HG03095 (cell line): ENCODE measurements around the gene RTN4IP1.
"Not testable (repeated sequence)": the region's sequence is repeated elsewhere in the genome, so short reads cannot be mapped to it uniquely, and the experiment has no call there.

Experiments used
- ATAC-seq: cut with Tn5 transposase; IDR thresholded peaks from one replicate; pipeline ENCODE4 v1.9.1; 2021; ENCODE audit warnings: moderate library complexity; ENCODE audit not compliant: unreplicated experiment

The RTN4IP1 gene

GRCh38 chr6:106548926-106549455, 80.3 kb downstream of the RTN4IP1 start:
- ATAC-seq = not testable (repeated sequence)

GRCh38 chr6:106547601-106548453, 81.5 kb downstream of the RTN4IP1 start:
- ATAC-seq = no peak

DNA sequence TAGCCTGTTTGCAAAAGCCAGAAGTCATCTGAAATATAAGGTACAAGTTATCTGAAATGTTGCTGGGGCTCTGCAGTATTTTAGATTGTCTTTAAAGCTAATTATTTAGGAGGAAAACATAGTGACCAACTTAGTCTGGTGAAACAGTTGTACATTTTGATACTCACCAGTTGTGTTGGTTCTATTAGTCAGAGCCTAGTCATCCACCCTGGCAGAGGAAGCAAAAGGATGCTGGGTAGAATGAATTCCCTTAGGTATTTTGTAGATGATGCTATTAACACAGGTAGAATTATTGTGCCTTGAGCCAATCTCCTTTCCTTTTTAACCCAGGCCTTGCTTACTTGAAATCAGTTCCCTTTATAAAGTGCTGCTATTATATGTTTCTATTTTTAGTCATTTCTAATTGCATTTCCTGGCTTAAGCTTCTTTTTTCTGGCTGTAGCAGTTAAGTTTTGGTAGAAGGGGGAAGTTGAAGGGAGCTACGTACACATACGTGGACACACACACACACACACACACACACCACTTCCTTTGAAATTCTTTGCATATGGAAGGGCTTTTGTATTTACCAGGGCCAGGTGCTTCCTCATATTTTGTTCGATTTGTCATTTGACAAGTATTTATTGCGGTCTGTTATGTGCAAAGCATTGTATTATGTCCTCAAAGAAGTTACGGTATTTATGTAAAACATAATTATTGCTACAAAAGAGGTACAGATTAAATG, 82.4 kb downstream of the RTN4IP1 start:
- ATAC-seq = no peak

- no peak for ATAC-seq
These were observed 83.0 kb downstream of the RTN4IP1 start for GRCh38 chr6:106546261-106546690.

- ATAC-seq = no peak
These were observed 88.4 kb downstream of the RTN4IP1 start for GRCh38 chr6:106540907-106541306.

DNA sequence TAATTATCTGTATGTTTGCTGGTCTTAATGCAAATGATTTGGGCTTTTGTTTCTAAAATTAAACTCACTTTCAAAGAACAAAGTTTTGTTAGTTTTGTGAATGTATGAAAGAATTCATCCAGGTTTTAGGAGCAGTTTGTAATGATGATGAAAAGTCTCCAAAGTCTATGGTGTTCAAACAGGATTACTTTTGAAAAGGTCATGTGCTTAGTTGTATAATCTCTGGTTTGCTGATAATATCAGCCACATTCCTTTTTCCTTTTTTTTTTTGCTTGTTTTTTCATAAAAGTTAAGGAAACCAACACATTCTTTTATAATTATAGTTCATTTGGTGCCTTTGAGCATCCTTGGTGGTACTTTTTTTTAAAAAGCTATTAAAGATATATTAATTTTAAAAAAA, 88.9 kb downstream of the RTN4IP1 start:
- ATAC-seq = no peak

DNA sequence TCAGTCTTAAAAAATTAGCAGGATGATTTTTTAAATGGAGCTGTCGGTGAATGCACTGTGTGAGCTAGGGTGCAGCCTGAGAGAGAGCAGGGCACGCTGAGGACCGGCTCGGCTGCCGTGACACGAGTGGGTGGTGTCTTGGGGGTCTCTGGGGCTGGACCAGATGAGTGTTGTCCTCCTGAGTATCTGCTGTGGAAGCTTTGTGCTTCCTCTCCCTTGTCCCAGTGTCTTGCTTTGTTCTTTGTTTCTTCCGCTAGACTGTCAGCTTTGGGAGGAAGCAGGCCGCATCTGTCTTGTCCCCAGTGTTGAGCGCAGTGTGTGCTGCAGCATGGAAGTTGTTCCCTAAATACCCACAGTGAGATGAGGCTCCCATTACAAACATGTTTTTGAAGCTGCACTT, 89.4 kb downstream of the RTN4IP1 start:
- ATAC-seq = no peak

DNA sequence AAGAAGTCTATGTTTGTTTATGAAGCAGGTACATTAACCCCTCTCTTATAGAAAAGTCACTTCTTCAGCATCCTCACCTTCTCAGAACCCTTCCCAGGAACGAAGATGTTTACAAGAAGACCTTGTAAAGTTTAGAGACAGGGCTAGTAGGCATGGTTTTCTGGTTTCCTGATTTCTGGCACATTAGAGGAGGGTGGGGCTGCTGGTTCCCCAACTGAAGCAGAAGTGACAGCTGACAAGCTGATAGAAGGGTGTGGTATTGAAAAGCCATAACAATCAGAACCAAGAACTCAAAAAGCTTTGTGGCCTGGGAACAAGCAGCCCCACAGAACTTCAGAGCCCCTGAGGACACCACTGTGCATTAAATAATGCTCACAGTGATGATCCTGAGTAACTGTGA, 91.2 kb downstream of the RTN4IP1 start:
- no peak for ATAC-seq

- no peak for ATAC-seq
These were observed 91.6 kb downstream of the RTN4IP1 start for GRCh38 chr6:106537662-106538061.

DNA sequence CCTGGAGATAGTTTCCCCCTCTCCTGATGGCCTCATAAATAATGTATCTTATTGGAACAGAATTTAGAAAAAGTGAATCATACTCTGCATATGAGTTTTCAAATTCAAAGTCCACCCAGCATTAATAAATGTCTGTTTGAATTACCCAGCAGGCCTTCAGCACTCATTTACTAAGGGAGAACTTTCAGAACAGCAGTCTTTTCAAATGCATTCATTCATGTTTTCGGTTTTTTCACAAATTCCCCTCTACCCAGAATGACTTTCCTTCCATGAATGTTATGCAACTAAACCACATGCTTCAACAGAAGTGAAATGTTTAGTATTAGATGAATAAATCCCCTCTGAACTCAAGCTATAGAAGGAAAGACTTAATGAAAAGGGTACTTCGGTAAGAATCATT, 92.4 kb downstream of the RTN4IP1 start:
- no peak for ATAC-seq

DNA sequence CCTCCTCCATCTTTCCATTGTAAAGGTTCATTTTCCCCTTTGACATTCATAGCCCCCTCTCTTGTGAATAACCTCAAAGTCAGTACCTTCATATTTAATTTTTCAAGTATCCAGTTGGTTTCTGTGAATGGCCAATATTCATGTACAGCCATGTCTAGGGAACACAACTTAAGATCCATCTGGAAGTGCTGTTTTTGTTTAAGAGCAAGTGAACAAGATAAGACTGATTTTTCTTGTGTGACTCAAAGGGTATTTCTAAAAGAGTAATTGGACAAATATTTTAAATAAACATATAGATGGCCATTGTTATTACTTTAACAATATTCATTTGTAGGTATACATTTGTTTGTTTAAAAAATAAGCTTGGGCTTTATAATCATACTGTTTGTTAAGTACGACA, 92.9 kb downstream of the RTN4IP1 start:
- no peak for ATAC-seq

- ATAC-seq = no peak
These were observed 94.3 kb downstream of the RTN4IP1 start for GRCh38 chr6:106535012-106535411.

GRCh38 chr6:106534564-106534982, 94.7 kb downstream of the RTN4IP1 start:
- ATAC-seq = no peak

DNA sequence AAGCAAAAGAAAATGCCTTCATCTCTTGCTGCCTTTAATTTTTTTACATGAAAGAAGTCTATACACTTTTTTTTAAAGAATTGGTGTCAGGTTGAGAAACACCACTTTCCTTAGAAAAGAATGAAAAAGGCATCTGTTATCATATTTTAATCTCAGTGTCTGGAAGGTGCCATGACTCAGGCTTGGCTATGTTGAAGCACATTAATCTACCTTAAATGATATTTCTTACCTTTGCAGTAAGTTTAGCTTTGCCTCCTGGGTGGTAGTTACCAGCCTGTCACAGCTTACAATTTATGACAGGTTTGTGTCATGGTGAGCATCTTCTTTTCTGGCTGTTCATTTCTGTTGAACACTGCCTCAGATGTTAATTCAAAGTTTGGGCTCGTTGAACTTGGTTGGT, 95.3 kb downstream of the RTN4IP1 start:
- ATAC-seq = no peak

- ATAC-seq = no peak
These were observed 96.2 kb downstream of the RTN4IP1 start for GRCh38 chr6:106533054-106533453.

GRCh38 chr6:106530502-106530901, 98.8 kb downstream of the RTN4IP1 start:
- no peak for ATAC-seq

- no peak for ATAC-seq
These were observed 99.3 kb downstream of the RTN4IP1 start for GRCh38 chr6:106530026-106530425.

- no peak for ATAC-seq
These were observed 99.9 kb downstream of the RTN4IP1 start for GRCh38 chr6:106529438-106529837.

DNA sequence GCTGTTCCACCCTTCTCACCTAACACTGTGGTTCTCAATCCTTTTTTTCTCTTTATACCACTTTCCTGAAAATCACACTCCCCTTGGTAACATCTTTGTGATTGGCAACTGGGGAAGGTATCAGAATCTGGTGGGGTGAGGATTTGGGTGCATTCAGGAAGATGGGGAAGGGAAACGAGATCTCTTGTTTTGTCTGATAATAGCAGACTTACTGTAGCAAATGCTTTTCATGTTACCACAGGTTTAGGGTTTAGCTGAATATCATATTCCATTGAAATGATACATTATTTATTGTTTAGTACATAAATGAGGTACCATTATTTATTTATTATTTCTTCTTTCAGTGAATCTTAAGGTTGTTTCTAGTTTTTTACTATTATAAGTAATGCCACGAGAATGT, 100.8 kb downstream of the RTN4IP1 start:
- no peak for ATAC-seq

DNA sequence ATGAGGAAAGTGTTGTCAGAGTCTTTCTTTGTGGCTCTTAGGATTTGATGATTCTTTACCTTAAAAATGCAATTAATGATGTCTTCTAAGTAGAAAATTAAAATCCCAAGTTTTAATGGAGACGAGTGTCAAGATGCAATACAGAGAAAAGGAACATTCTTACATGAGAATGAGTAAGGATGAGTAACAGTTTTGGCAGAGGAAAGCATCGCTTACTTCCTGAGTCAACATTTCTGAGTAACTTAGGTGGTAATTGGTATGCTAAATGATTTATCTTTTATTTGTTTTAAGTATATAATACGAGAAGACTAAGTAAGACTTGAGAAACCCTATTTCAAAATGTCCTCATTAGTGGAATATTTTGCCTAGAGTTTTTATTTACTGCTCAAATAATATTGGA, 101.3 kb downstream of the RTN4IP1 start:
- ATAC-seq = no peak

DNA sequence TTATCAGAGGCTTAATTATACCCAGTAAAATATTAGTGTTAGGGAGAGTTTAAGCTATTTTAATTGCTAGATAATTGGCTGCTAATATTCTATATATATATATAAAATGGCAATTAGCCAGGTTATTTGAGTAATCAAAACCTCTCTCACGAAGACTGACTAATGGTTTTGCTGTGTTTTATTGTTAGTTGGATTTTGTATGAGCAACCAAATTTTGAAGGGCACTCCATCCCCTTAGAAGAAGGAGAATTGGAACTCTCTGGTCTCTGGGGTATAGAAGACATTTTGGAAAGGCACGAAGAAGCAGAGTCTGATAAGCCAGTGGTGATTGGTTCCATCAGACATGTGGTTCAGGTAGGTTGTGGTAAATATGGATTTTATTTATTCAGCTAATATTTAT, 102.2 kb downstream of the RTN4IP1 start:
- ATAC-seq = no peak

DNA sequence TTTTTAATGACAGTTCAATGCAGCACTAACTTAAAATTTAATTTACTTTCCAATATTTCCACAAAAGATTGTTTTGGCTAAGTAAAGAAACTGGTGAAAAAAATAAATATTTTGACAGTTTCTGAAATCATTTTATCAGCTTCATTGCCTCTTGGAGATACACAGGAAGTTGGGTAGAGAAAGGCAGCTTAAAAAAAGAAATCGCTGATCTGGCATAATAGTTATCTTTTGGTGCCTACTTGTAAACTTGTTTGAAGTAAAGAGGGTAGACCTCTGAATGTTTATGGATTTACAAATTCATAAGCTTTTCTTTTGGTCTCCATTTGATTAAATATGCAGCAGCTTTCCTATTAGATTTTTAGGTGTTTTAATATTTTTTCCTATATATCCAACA, 103.4 kb downstream of the RTN4IP1 start:
- no peak for ATAC-seq
